ENCODE results near the gene STX19. TPM values are rescaled to one million over a fixed set of nuclear protein-coding genes. Genes with fewer than 3 reads are reported as not detected.

The STX19 gene
- total RNA-seq, 1 experiment from 2014 or later, result not detected

GRCh38 chr3:93981649-93982048 is 46.7 kb downstream of the STX19 start:
- ATAC-seq (no peak), DNase-seq (no peak)
- Histone ChIP-seq H3K4me3 (ENCODE audit: low read length) (peak overlapping the region; percentile 89), H3K9me3 (ENCODE audit: low read length) (no peaks in the 10 kb centered on the region), H4K20me1 (ENCODE audit: low read length) (no peaks in the 10 kb centered on the region), H3K79me2 (ENCODE audit: low read length) (peaks cover 43% of the 10 kb centered on the region), H3K36me3 (ENCODE audit: low read depth, low read length) (no peaks in the 10 kb centered on the region), H3K27ac (ENCODE audit: low read length) (no peak overlapping the region), H3K9me2 (replicated peaks; ENCODE audit: low read length) (no peaks in the 10 kb centered on the region), H3K9ac (ENCODE audit: low read length) (no peak overlapping the region), H3F3A (ENCODE audit: low read length, unreplicated experiment) (no peaks in the 10 kb centered on the region), H2AFZ (ENCODE audit: low read length) (no peak overlapping the region), H3K4me1 (ENCODE audit: insufficient read depth, low read length) (peaks cover 21% of the 10 kb centered on the region; the same call in 1 of the 2 replicates), H3K4me2 (ENCODE audit: low read length) (peak overlapping the region; percentile 88), H3K27me3 (ENCODE audit: low read length) (no peaks in the 10 kb centered on the region)
- no peak for TF ChIP-seq EZH2phosphoT487 (IDR thresholded peaks at IDR 0.05; ENCODE audit: borderline replicate concordance, low read length)
- no peak for TF ChIP-seq EZH2 (IDR thresholded peaks at IDR 0.05; ENCODE audit: low read length, unreplicated experiment)
- TF ChIP-seq CTCF (conservative IDR thresholded peaks at IDR 0.05; ENCODE audit: low read depth, low read length), result no peak
- BruUV-seq (replicated peaks), result no TSS peak
- intact Hi-C loops (cut with micrococcal nuclease), result no loop called here
- POLR2A ChIA-PET (ENCODE audit: unreplicated experiment), result no interaction called here
- CTCF ChIA-PET, result no interaction called here

GRCh38 chr3:93979850-93980676 is 48.3 kb downstream of the STX19 start, which contains the start of gene ARL13B:
ARL13B (plus strand) TSS chr3:93980155; CDS start chr3:93980424, 269 bp downstream.
- H3K9me3 ChIP-seq (ENCODE audit: low read length), result no peaks in the 10 kb centered on the region
- H3K4me2 ChIP-seq (ENCODE audit: low read length), result peak within 1 kb of the TSS; percentile 88
- ATAC-seq (peak; percentile 99), DNase-seq (peak; percentile 99)
- BruUV-seq (replicated peaks), result TSS peak; percentile 64
- ChIA-PET POLR2A (ENCODE audit: unreplicated experiment) (interaction anchor here (0.6 to 1.1 kb wide), 4 partner anchors 63 to 1813 kb away, joined by 3 to 8 read pairs (median 4); partner anchors contain the start of genes DHFR2 and NSUN3), CTCF (no interaction called here)
- peaks cover 21% of the 10 kb centered on the region; the same call in 1 of the 2 replicates for H3K4me1 ChIP-seq (ENCODE audit: insufficient read depth, low read length)
- peak within 1 kb of the TSS; percentile 71 for H3K9ac ChIP-seq (ENCODE audit: low read length)
- no peaks in the 10 kb centered on the region for H3K36me3 ChIP-seq (ENCODE audit: low read depth, low read length)
- no peaks in the 10 kb centered on the region for H3F3A ChIP-seq (ENCODE audit: low read length, unreplicated experiment)
- H2AFZ ChIP-seq (ENCODE audit: low read length), result peak within 1 kb of the TSS; percentile 95
- peak within 1 kb of the TSS; percentile 89 for H3K4me3 ChIP-seq (ENCODE audit: low read length)
- H3K27ac ChIP-seq (ENCODE audit: low read length), result peak within 1 kb of the TSS; percentile 36
- peaks cover 34% of the 10 kb centered on the region for H3K79me2 ChIP-seq (ENCODE audit: low read length)
- H3K27me3 ChIP-seq (ENCODE audit: low read length), result no peaks in the 10 kb centered on the region
- intact Hi-C loops (cut with micrococcal nuclease), result loop anchor here (1.0 kb wide), 1 partner anchor 83 kb away; the partner anchor contains the start of gene NSUN3
- H3K9me2 ChIP-seq (replicated peaks; ENCODE audit: low read length), result no peaks in the 10 kb centered on the region
- H4K20me1 ChIP-seq (ENCODE audit: low read length), result no peaks in the 10 kb centered on the region
- no peak for TF ChIP-seq EZH2phosphoT487 (IDR thresholded peaks at IDR 0.05; ENCODE audit: borderline replicate concordance, low read length)
- TF ChIP-seq CTCF (conservative IDR thresholded peaks at IDR 0.05; ENCODE audit: low read depth, low read length), result no peak
- TF ChIP-seq EZH2 (IDR thresholded peaks at IDR 0.05; ENCODE audit: low read length, unreplicated experiment), result no peak
